Keratinocyte (primary cell): ENCODE measurements around the gene URM1. TPM values are rescaled to one million over a fixed set of nuclear protein-coding genes. Genes with fewer than 3 reads are reported as not detected.

Source experiments
- DNase-seq: peaks from one replicate; pipeline ENCODE4 v3.0.0-alpha.2; 2011; ENCODE audit warnings: low read depth, missing footprints, low spot score
- FAIRE-seq: peaks from 2 replicates; lab custom pipeline; 2011; peaks lifted over from hg19 to GRCh38; lab: Jason Lieb, UNC
- H2AFZ ChIP-seq: 2 replicates; pipeline ENCODE4 v1.6.0; 2012; ENCODE audit warnings: low read length, control low read depth, inconsistent platforms; ENCODE audit not compliant: control insufficient read depth
- H3K27ac ChIP-seq: 2 replicates; pipeline ENCODE4 v1.5.1; 2011; ENCODE audit warnings: low read length; ENCODE audit not compliant: control insufficient read depth, insufficient read depth
- H3K27me3 ChIP-seq: 3 replicates; pipeline ENCODE4 v1.6.0; 2011; ENCODE audit warnings: low read length; ENCODE audit not compliant: control insufficient read depth, insufficient read depth; ENCODE audit errors: extremely low read depth
- H3K36me3 ChIP-seq, 2 experiments: 2 replicates in 1 of 2; 3 replicates in 1 of 2; pipeline ENCODE4 v1.5.1; 2011; ENCODE audit warnings: low read length in 2 of 2, mild to moderate bottlenecking in 1 of 2; ENCODE audit not compliant: control insufficient read depth in 2 of 2, insufficient read depth in 2 of 2; ENCODE audit errors: extremely low read depth in 1 of 2
- H3K4me1 ChIP-seq: 3 replicates; pipeline ENCODE4 v1.5.1; 2011; ENCODE audit warnings: low read length; ENCODE audit not compliant: control insufficient read depth, insufficient read depth; ENCODE audit errors: extremely low read depth
- H3K4me2 ChIP-seq: 3 replicates; pipeline ENCODE4 v1.6.0; 2011; ENCODE audit warnings: low read depth, low read length; ENCODE audit not compliant: control insufficient read depth, insufficient read depth; ENCODE audit errors: extremely low read depth
- H3K4me3 ChIP-seq, 3 experiments: fragments of 200-600 bp in 1 of 3; sonication (generic) in 1 of 3; 2 replicates in 2 of 3; 3 replicates in 1 of 3; pipeline ENCODE4 v1.5.1; 2011 to 2016; ENCODE audit warnings: low read length in 3 of 3, mild to moderate bottlenecking in 3 of 3, control low read depth in 2 of 3, inconsistent platforms in 1 of 3, low read depth in 1 of 3, mixed read lengths in 1 of 3, mixed run types in 1 of 3, moderate library complexity in 1 of 3; ENCODE audit not compliant: control insufficient read depth in 2 of 3, insufficient read depth in 2 of 3; ENCODE audit errors: extremely low read depth in 1 of 3
- H3K79me2 ChIP-seq: 2 replicates; pipeline ENCODE4 v1.6.0; 2012; ENCODE audit warnings: low read length; ENCODE audit not compliant: control insufficient read depth, insufficient read depth
- H3K9ac ChIP-seq: 3 replicates; pipeline ENCODE4 v1.6.0; 2011; ENCODE audit warnings: low read length; ENCODE audit not compliant: control insufficient read depth, insufficient read depth; ENCODE audit errors: extremely low read depth
- H3K9me1 ChIP-seq: 3 replicates; pipeline ENCODE4 v1.6.0; 2011; ENCODE audit warnings: low read length; ENCODE audit not compliant: control insufficient read depth, insufficient read depth; ENCODE audit errors: extremely low read depth
- H3K9me3 ChIP-seq: 2 replicates; pipeline ENCODE4 v1.5.1; 2012; ENCODE audit warnings: low read depth, low read length; ENCODE audit not compliant: control insufficient read depth
- H4K20me1 ChIP-seq: 3 replicates; pipeline ENCODE4 v1.6.0; 2011; ENCODE audit warnings: low read length; ENCODE audit not compliant: control insufficient read depth, insufficient read depth; ENCODE audit errors: extremely low read depth
- CTCF ChIP-seq, 3 experiments: IDR thresholded peaks in 1 of 3; conservative IDR thresholded peaks in 1 of 3; optimal IDR thresholded peaks in 1 of 3; 2 replicates in 2 of 3; 3 replicates in 1 of 3; pipeline versions ENCODE3 to v1.5.1; 2011; ENCODE audit warnings: low read length in 3 of 3, mild to moderate bottlenecking in 3 of 3, moderate library complexity in 2 of 3, control low read depth in 1 of 3, inconsistent platforms in 1 of 3; ENCODE audit not compliant: insufficient read depth in 2 of 3; ENCODE audit errors: extremely low read depth in 1 of 3
- EZH2 ChIP-seq: IDR thresholded peaks from one replicate; pipeline ENCODE4 v1.6.1; 2012; ENCODE audit warnings: inconsistent platforms, mild to moderate bottlenecking, low read length, moderate library complexity
- dilution Hi-C: fragments of 300-500 bp; cut with MboI; formaldehyde crosslinking; loops from one replicate; pipeline ENCODE4 v1.7.0; 2020; ENCODE audit warnings: low sequenced_read_pairs; ENCODE audit not compliant: extremely low pct_ligation_motif_present
- polyA plus RNA-seq, 5 experiments: library from polyadenylated mRNA; depleted of rRNA in 3 of 5; stranded (reverse) in 3 of 5; stranded (forward) in 1 of 5; unstranded in 1 of 5; fragments of >200 nt; gene quantifications; 1 replicate in 1 of 5; 2 replicates in 3 of 5; 3 replicates in 1 of 5; pipeline versions ENCODE4 v1.2.1 to v1.2.3, GENCODE V29; 2011 to 2012; ENCODE audit warnings: missing spikeins in 2 of 5, low read depth in 1 of 5, low replicate concordance in 1 of 5

Gene URM1
- polyA plus RNA-seq, 1 donor (not counting 4 experiments of a cell fraction or from before 2014, with no cell fraction given), result 29.1 TPM

GRCh38 chr9:128384801-128385495, 13.8 kb downstream of the URM1 start:
- H3K27ac ChIP-seq, result no peak overlapping the region
- dilution Hi-C loops, result no loop called here
- H3K27me3 ChIP-seq, result no peaks in the 10 kb centered on the region
- H3K4me3 ChIP-seq, result no peak overlapping the region
- no peaks in the 10 kb centered on the region for H3K9me3 ChIP-seq
- DNase-seq (no peak), FAIRE-seq (no peak)
- H3K9ac ChIP-seq, result no peak overlapping the region
- H2AFZ ChIP-seq, result no peak overlapping the region
- H3K79me2 ChIP-seq, result peaks cover 4% of the 10 kb centered on the region
- no peaks in the 10 kb centered on the region for H4K20me1 ChIP-seq
- peaks cover 23 to 44% of the 10 kb centered on the region in 2 experiments for H3K36me3 ChIP-seq
- H3K9me1 ChIP-seq, result no peaks in the 10 kb centered on the region
- H3K4me1 ChIP-seq, result no peaks in the 10 kb centered on the region
- TF ChIP-seq CTCF (optimal IDR thresholded peaks at IDR 0.05 in 1 of 3, IDR thresholded peaks at IDR 0.05 in 1 of 3, conservative IDR thresholded peaks at IDR 0.05 in 1 of 3; ENCODE audit: extremely low read depth in 1 of 3, insufficient read depth in 2 of 3, low read length in 3 of 3) (no peak), EZH2 (no peak)
- no peak overlapping the region for H3K4me2 ChIP-seq

GRCh38 chr9:128385496-128386460, 14.6 kb downstream of the URM1 start:
- DNase-seq (no peak), FAIRE-seq (no peak)
- Histone ChIP-seq H3K4me1 (no peaks in the 10 kb centered on the region), H3K27me3 (no peaks in the 10 kb centered on the region), H3K27ac (no peak overlapping the region), H3K4me2 (no peak overlapping the region), H3K4me3 (no peak overlapping the region), H4K20me1 (no peaks in the 10 kb centered on the region), H3K36me3 (peaks cover 20 to 38% of the 10 kb centered on the region in 2 experiments), H3K9me1 (no peaks in the 10 kb centered on the region), H2AFZ (no peak overlapping the region), H3K9me3 (no peaks in the 10 kb centered on the region), H3K9ac (no peak overlapping the region), H3K79me2 (peaks cover 2% of the 10 kb centered on the region)
- TF ChIP-seq EZH2, result no peak
- TF ChIP-seq CTCF (optimal IDR thresholded peaks at IDR 0.05 in 1 of 3, IDR thresholded peaks at IDR 0.05 in 1 of 3, conservative IDR thresholded peaks at IDR 0.05 in 1 of 3; ENCODE audit: extremely low read depth in 1 of 3, insufficient read depth in 2 of 3, low read length in 3 of 3), result no peak
- dilution Hi-C loops, result no loop called here
